Keratinocyte (primary cell): Measurements from ENCODE around the gene USHBP1. TPM values are rescaled to one million over a fixed set of nuclear protein-coding genes. Genes with fewer than 3 reads are reported as not detected.

ENCODE experiments used
- DNase-seq: peaks from one replicate; pipeline ENCODE4 v3.0.0-alpha.2; 2011; ENCODE audit warnings: low read depth, missing footprints, low spot score
- FAIRE-seq: peaks from 2 replicates; lab custom pipeline; 2011; peaks lifted over from hg19 to GRCh38; lab: Jason Lieb, UNC
- H2AFZ ChIP-seq: 2 replicates; pipeline ENCODE4 v1.6.0; 2012; ENCODE audit warnings: low read length, control low read depth, inconsistent platforms; ENCODE audit not compliant: control insufficient read depth
- H3K27ac ChIP-seq: 2 replicates; pipeline ENCODE4 v1.5.1; 2011; ENCODE audit warnings: low read length; ENCODE audit not compliant: control insufficient read depth, insufficient read depth
- H3K27me3 ChIP-seq: 3 replicates; pipeline ENCODE4 v1.6.0; 2011; ENCODE audit warnings: low read length; ENCODE audit not compliant: control insufficient read depth, insufficient read depth; ENCODE audit errors: extremely low read depth
- H3K36me3 ChIP-seq, 2 experiments: 2 replicates in 1 of 2; 3 replicates in 1 of 2; pipeline ENCODE4 v1.5.1; 2011; ENCODE audit warnings: low read length in 2 of 2, mild to moderate bottlenecking in 1 of 2; ENCODE audit not compliant: control insufficient read depth in 2 of 2, insufficient read depth in 2 of 2; ENCODE audit errors: extremely low read depth in 1 of 2
- H3K4me1 ChIP-seq: 3 replicates; pipeline ENCODE4 v1.5.1; 2011; ENCODE audit warnings: low read length; ENCODE audit not compliant: control insufficient read depth, insufficient read depth; ENCODE audit errors: extremely low read depth
- H3K4me2 ChIP-seq: 3 replicates; pipeline ENCODE4 v1.6.0; 2011; ENCODE audit warnings: low read depth, low read length; ENCODE audit not compliant: control insufficient read depth, insufficient read depth; ENCODE audit errors: extremely low read depth
- H3K4me3 ChIP-seq, 3 experiments: fragments of 200-600 bp in 1 of 3; sonication (generic) in 1 of 3; 2 replicates in 2 of 3; 3 replicates in 1 of 3; pipeline ENCODE4 v1.5.1; 2011 to 2016; ENCODE audit warnings: low read length in 3 of 3, mild to moderate bottlenecking in 3 of 3, control low read depth in 2 of 3, inconsistent platforms in 1 of 3, low read depth in 1 of 3, mixed read lengths in 1 of 3, mixed run types in 1 of 3, moderate library complexity in 1 of 3; ENCODE audit not compliant: control insufficient read depth in 2 of 3, insufficient read depth in 2 of 3; ENCODE audit errors: extremely low read depth in 1 of 3
- H3K79me2 ChIP-seq: 2 replicates; pipeline ENCODE4 v1.6.0; 2012; ENCODE audit warnings: low read length; ENCODE audit not compliant: control insufficient read depth, insufficient read depth
- H3K9ac ChIP-seq: 3 replicates; pipeline ENCODE4 v1.6.0; 2011; ENCODE audit warnings: low read length; ENCODE audit not compliant: control insufficient read depth, insufficient read depth; ENCODE audit errors: extremely low read depth
- H3K9me1 ChIP-seq: 3 replicates; pipeline ENCODE4 v1.6.0; 2011; ENCODE audit warnings: low read length; ENCODE audit not compliant: control insufficient read depth, insufficient read depth; ENCODE audit errors: extremely low read depth
- H3K9me3 ChIP-seq: 2 replicates; pipeline ENCODE4 v1.5.1; 2012; ENCODE audit warnings: low read depth, low read length; ENCODE audit not compliant: control insufficient read depth
- H4K20me1 ChIP-seq: 3 replicates; pipeline ENCODE4 v1.6.0; 2011; ENCODE audit warnings: low read length; ENCODE audit not compliant: control insufficient read depth, insufficient read depth; ENCODE audit errors: extremely low read depth
- CTCF ChIP-seq, 3 experiments: IDR thresholded peaks in 1 of 3; conservative IDR thresholded peaks in 1 of 3; optimal IDR thresholded peaks in 1 of 3; 2 replicates in 2 of 3; 3 replicates in 1 of 3; pipeline versions ENCODE3 to v1.5.1; 2011; ENCODE audit warnings: low read length in 3 of 3, mild to moderate bottlenecking in 3 of 3, moderate library complexity in 2 of 3, control low read depth in 1 of 3, inconsistent platforms in 1 of 3; ENCODE audit not compliant: insufficient read depth in 2 of 3; ENCODE audit errors: extremely low read depth in 1 of 3
- EZH2 ChIP-seq: IDR thresholded peaks from one replicate; pipeline ENCODE4 v1.6.1; 2012; ENCODE audit warnings: inconsistent platforms, mild to moderate bottlenecking, low read length, moderate library complexity
- dilution Hi-C: fragments of 300-500 bp; cut with MboI; formaldehyde crosslinking; loops from one replicate; pipeline ENCODE4 v1.7.0; 2020; ENCODE audit warnings: low sequenced_read_pairs; ENCODE audit not compliant: extremely low pct_ligation_motif_present
- polyA plus RNA-seq, 5 experiments: library from polyadenylated mRNA; depleted of rRNA in 3 of 5; stranded (reverse) in 3 of 5; stranded (forward) in 1 of 5; unstranded in 1 of 5; fragments of >200 nt; gene quantifications; 1 replicate in 1 of 5; 2 replicates in 3 of 5; 3 replicates in 1 of 5; pipeline versions ENCODE4 v1.2.1 to v1.2.3, GENCODE V29; 2011 to 2012; ENCODE audit warnings: missing spikeins in 2 of 5, low read depth in 1 of 5, low replicate concordance in 1 of 5

The USHBP1 gene
- polyA plus RNA-seq, 1 donor (not counting 4 experiments of a cell fraction or from before 2014, with no cell fraction given) = not detected

- Histone ChIP-seq H3K4me2 (peak overlapping the region; percentile 98), H3K79me2 (no peaks in the 10 kb centered on the region), H3K9ac (peak overlapping the region; percentile 92), H2AFZ (peak overlapping the region; percentile 90), H3K36me3 (peaks cover 2 to 24% of the 10 kb centered on the region in 2 experiments), H3K27me3 (no peaks in the 10 kb centered on the region), H3K4me3 (peak overlapping the region; percentile 67 to 82 (median 76)), H3K27ac (peak overlapping the region; percentile 86), H3K9me3 (no peaks in the 10 kb centered on the region), H3K4me1 (peaks cover 7% of the 10 kb centered on the region), H4K20me1 (no peaks in the 10 kb centered on the region), H3K9me1 (no peaks in the 10 kb centered on the region)
- FAIRE-seq (no peak), DNase-seq (no peak)
- no peak for TF ChIP-seq EZH2
- no peak for TF ChIP-seq CTCF (optimal IDR thresholded peaks at IDR 0.05 in 1 of 3, IDR thresholded peaks at IDR 0.05 in 1 of 3, conservative IDR thresholded peaks at IDR 0.05 in 1 of 3; ENCODE audit: extremely low read depth in 1 of 3, insufficient read depth in 2 of 3, low read length in 3 of 3)
- dilution Hi-C loops = no loop called here
These were observed 49.9 kb downstream of the USHBP1 start for GRCh38 chr19:17214508-17215126.

- no peak overlapping the region for H3K9ac ChIP-seq
- dilution Hi-C loops = no loop called here
- H3K27me3 ChIP-seq = no peaks in the 10 kb centered on the region
These were observed 51.2 kb downstream of the USHBP1 start for GRCh38 chr19:17213334-17213733.

More at GRCh38 chr19:17213334-17213733, 51.2 kb downstream of the USHBP1 start:
- H2AFZ ChIP-seq = no peak overlapping the region
- peaks cover 7% of the 10 kb centered on the region for H3K4me1 ChIP-seq
- FAIRE-seq = no peak
- TF ChIP-seq EZH2 = no peak
- no peak for TF ChIP-seq CTCF (optimal IDR thresholded peaks at IDR 0.05 in 1 of 3, IDR thresholded peaks at IDR 0.05 in 1 of 3, conservative IDR thresholded peaks at IDR 0.05 in 1 of 3; ENCODE audit: extremely low read depth in 1 of 3, insufficient read depth in 2 of 3, low read length in 3 of 3)
- H3K27ac ChIP-seq = no peak overlapping the region
- H3K4me3 ChIP-seq = no peak overlapping the region
- no peaks in the 10 kb centered on the region for H4K20me1 ChIP-seq
- no peaks in the 10 kb centered on the region for H3K79me2 ChIP-seq
- no peaks in the 10 kb centered on the region for H3K9me3 ChIP-seq
- peaks cover 6 to 28% of the 10 kb centered on the region in 2 experiments for H3K36me3 ChIP-seq
- H3K4me2 ChIP-seq = no peak overlapping the region
- no peak for DNase-seq
- H3K9me1 ChIP-seq = no peaks in the 10 kb centered on the region
